ENCODE measurements around the gene PSMA1.

GRCh38 chr11:14543260-14543659 is 23.1 kb upstream of the PSMA1 start:
- TF ChIP-seq ERF (CRISPR knock-in tag; IDR thresholded peaks at IDR 0.05) (no peak), SIX4 (CRISPR knock-in tag; IDR thresholded peaks at IDR 0.05) (no peak), ZNF253 (CRISPR knock-in tag; IDR thresholded peaks at IDR 0.05; ENCODE audit: borderline replicate concordance) (no peak), ZFP37 (CRISPR knock-in tag; IDR thresholded peaks at IDR 0.05; ENCODE audit: borderline replicate concordance) (no peak), NR2F1 (CRISPR knock-in tag; IDR thresholded peaks at IDR 0.05) (no peak), CTCF (CRISPR knock-in tag; IDR thresholded peaks at IDR 0.05) (no peak), FOXJ3 (CRISPR knock-in tag; IDR thresholded peaks at IDR 0.05; ENCODE audit: borderline replicate concordance) (no peak), ZNF737 (CRISPR knock-in tag; IDR thresholded peaks at IDR 0.05; ENCODE audit: borderline replicate concordance) (no peak)
